ENCODE data around the gene ZNF343. TPM values are rescaled to one million over a fixed set of nuclear protein-coding genes. Genes with fewer than 3 reads are reported as not detected.

Gene ZNF343
- total RNA-seq, 4 donors from 2014 or later = 6.8 to 14.8 (median 8.4) TPM

GRCh38 chr20:2483504-2483903 lies 25.2 kb downstream of the ZNF343 start:
- DNase-seq (ENCODE audit: low spot score) (no peak), ATAC-seq (ENCODE audit: low FRiP score) (no peak)
- TF ChIP-seq, protein P1, sequence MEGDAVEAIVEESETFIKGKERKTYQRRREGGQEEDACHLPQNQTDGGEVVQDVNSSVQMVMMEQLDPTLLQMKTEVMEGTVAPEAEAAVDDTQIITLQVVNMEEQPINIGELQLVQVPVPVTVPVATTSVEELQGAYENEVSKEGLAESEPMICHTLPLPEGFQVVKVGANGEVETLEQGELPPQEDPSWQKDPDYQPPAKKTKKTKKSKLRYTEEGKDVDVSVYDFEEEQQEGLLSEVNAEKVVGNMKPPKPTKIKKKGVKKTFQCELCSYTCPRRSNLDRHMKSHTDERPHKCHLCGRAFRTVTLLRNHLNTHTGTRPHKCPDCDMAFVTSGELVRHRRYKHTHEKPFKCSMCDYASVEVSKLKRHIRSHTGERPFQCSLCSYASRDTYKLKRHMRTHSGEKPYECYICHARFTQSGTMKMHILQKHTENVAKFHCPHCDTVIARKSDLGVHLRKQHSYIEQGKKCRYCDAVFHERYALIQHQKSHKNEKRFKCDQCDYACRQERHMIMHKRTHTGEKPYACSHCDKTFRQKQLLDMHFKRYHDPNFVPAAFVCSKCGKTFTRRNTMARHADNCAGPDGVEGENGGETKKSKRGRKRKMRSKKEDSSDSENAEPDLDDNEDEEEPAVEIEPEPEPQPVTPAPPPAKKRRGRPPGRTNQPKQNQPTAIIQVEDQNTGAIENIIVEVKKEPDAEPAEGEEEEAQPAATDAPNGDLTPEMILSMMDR (IDR thresholded peaks at IDR 0.05) = no peak

GRCh38 chr20:2480381-2480780 lies 28.3 kb downstream of the ZNF343 start:
- no peak for DNase-seq (ENCODE audit: low spot score)

GRCh38 chr20:2476742-2477615 lies 31.7 kb downstream of the ZNF343 start:
- no peak for DNase-seq (ENCODE audit: low spot score)
- ATAC-seq (ENCODE audit: low FRiP score) = no peak
- TF ChIP-seq, protein P1 (IDR thresholded peaks at IDR 0.05) = no peak

More at GRCh38 chr20:2480381-2480780, 28.3 kb downstream of the ZNF343 start:
- no peak for ATAC-seq (ENCODE audit: low FRiP score)
- TF ChIP-seq, protein P1 (IDR thresholded peaks at IDR 0.05) = no peak

GRCh38 chr20:2475850-2476741 lies 32.6 kb downstream of the ZNF343 start:
- DNase-seq (ENCODE audit: low spot score) (no peak), ATAC-seq (ENCODE audit: low FRiP score) (no peak)
- TF ChIP-seq, protein P1 (IDR thresholded peaks at IDR 0.05) = no peak

DNA sequence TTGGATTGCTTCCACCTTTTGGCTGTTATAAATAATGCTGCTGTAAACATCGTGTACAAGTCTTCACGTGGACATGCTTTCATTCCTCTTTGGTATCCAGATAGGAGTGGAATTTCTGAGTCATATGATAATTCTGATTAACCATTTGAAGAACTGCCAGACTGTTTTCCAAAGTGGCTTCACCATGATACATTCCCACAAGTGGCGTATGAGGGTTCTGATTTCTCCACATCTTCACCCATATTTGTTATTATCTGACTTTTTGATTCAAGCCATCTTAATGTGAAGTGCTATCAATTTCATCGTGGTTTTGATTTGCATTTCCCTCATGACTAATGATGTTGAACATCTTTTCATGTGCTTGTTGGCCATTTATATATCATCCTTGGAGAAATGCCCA lies 35.2 kb downstream of the ZNF343 start:
- no peak for DNase-seq (ENCODE audit: low spot score)
- TF ChIP-seq, protein P1 (IDR thresholded peaks at IDR 0.05) = no peak
- ATAC-seq (ENCODE audit: low FRiP score) = no peak

DNA sequence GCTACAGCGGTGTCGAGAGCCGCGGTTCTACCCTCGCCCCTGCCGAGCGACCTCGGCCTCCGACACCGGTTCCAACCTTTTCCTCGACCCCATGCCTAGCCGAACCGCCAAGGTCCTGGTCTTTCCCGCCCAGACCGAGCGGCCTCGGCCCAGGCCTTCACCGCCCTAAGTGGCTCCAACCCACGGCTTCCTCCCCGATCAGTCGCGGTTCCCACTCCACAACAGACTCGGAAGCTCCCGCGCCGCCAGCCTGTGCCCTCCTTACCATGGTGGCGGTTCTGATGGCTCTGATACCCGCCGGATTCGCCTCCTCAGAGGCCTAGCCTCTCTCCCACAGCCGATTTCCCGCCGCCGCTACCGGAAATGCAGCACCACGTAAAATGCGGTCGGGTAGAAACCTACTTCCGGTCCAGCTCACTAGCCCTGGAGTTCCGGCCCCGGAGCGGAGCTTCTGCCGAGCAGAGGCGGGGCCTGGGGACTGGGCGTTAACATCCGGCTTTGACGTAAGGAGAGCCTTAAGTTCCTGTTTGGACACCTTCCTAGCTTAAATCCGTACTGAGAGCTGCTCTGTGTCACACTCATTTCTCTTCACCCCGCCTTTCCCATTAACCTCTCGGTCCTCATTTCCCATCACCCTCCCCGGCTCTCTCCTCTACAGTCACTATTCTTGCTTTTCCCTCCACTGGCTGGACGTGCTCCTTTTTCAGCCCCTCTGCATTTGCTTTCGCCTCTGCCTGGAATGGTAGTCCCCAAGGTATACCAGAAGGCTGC lies 38.1 kb downstream of the ZNF343 start, which contains the start of gene SNRPB:
Gene SNRPB, minus strand, starts transcription at position 367 of the 771 bp plus-strand sequence. Its CDS starts 99 bp downstream, at position 268.
- ATAC-seq (ENCODE audit: low FRiP score) (peak; percentile 98), DNase-seq (ENCODE audit: low spot score) (peak; percentile 81)
- TF ChIP-seq, protein P1 (IDR thresholded peaks at IDR 0.05) = no peak

Measured in omental fat pad (tissue), 4 donors.